K562 (cell line): ENCODE measurements around the gene TALDO1. TPM values are rescaled to one million over a fixed set of nuclear protein-coding genes. Genes with fewer than 3 reads are reported as not detected.

ENCODE experiments used
- BDP1 ChIP-seq: IDR thresholded peaks from 3 replicates; pipeline ENCODE4 v1.6.1; 2011; ENCODE audit not compliant: insufficient read length, insufficient read depth
- BRF1 ChIP-seq: IDR thresholded peaks from 3 replicates; pipeline ENCODE4 v1.6.1; 2011; ENCODE audit warnings: borderline replicate concordance, mild to moderate bottlenecking; ENCODE audit not compliant: insufficient read length; ENCODE audit errors: extremely low read depth
- C11orf30 ChIP-seq: fragments of 450-650 bp; IDR thresholded peaks from 2 replicates; pipeline ENCODE4 v1.6.1; 2016; ENCODE audit warnings: low read depth, mild to moderate bottlenecking
- CHCHD3 ChIP-seq: fragments of 250-450 bp; sonication (Bioruptor Pico); IDR thresholded peaks from 2 replicates; pipeline ENCODE4 v2.1.2; 2022; ENCODE audit warnings: mild to moderate bottlenecking
- HNRNPLL ChIP-seq: fragments of 200-400 bp; formaldehyde crosslinking; IDR thresholded peaks from 2 replicates; pipeline ENCODE4 v1.6.1; 2017; ENCODE audit warnings: low read length, low read depth, mild to moderate bottlenecking; ENCODE audit not compliant: poor library complexity, severe bottlenecking
- ILK ChIP-seq: fragments of 450-650 bp; IDR thresholded peaks from 2 replicates; pipeline ENCODE4 v1.6.1; 2016; ENCODE audit warnings: missing genetic modification characterization, low read depth, mild to moderate bottlenecking, missing compliant biosample characterization, moderate library complexity, borderline replicate concordance
- MAFK ChIP-seq: IDR thresholded peaks from 2 replicates; pipeline ENCODE4 v1.6.1; 2011; ENCODE audit warnings: low read length, improper control_type of control experiment
- MEF2D ChIP-seq: conservative IDR thresholded peaks from 2 replicates; pipeline ENCODE4 v1.6.1; 2016; ENCODE audit warnings: low read depth, missing genetic modification characterization, missing compliant biosample characterization
- MXI1 ChIP-seq: IDR thresholded peaks from 2 replicates; pipeline ENCODE4 v1.6.1; 2011; ENCODE audit warnings: low read depth, mild to moderate bottlenecking, improper control_type of control experiment, low read length
- NCOA6 ChIP-seq: fragments of 450-650 bp; IDR thresholded peaks from 2 replicates; pipeline ENCODE4 v1.6.1; 2017; ENCODE audit warnings: mild to moderate bottlenecking
- OTX1 ChIP-seq: fragments of 450-650 bp; formaldehyde crosslinking; IDR thresholded peaks from 2 replicates; pipeline ENCODE4 v1.4.0; 2022; ENCODE audit warnings: mild to moderate bottlenecking
- PPARD ChIP-seq: fragments of 250-450 bp; sonication (Bioruptor Pico); IDR thresholded peaks from 2 replicates; pipeline ENCODE4 v1.8.0; 2022; ENCODE audit warnings: inconsistent platforms, mild to moderate bottlenecking, moderate library complexity
- RFX7 ChIP-seq: fragments of 250-450 bp; sonication (Bioruptor Pico); IDR thresholded peaks from 2 replicates; pipeline ENCODE4 v1.5.1; 2021; ENCODE audit warnings: mild to moderate bottlenecking
- TCF7 ChIP-seq: sonication (generic); IDR thresholded peaks from 2 replicates; pipeline ENCODE4 v1.6.1; 2016; ENCODE audit warnings: antibody characterized with exemption, borderline replicate concordance
- ZNF408 ChIP-seq: fragments of 250-450 bp; sonication (Bioruptor Pico); IDR thresholded peaks from 2 replicates; pipeline ENCODE4 v1.4.0; 2020; ENCODE audit warnings: low read depth, mild to moderate bottlenecking, moderate library complexity
- ZNF830 ChIP-seq: fragments of 250-450 bp; sonication (Bioruptor Pico); IDR thresholded peaks from 2 replicates; pipeline ENCODE4 v1.5.0; 2021; ENCODE audit warnings: mild to moderate bottlenecking
- polyA plus RNA-seq, 8 experiments: library from polyadenylated mRNA; depleted of rRNA in 4 of 8; stranded (reverse) in 5 of 8; unstranded in 3 of 8; fragments of >200 nt; fragmentation: Nextera tagmentation in 2 of 8; fragmentation: Illumina TruSeq in 1 of 8; extraction: Ambion mirVana in 2 of 8; extraction: Trizol in 1 of 8; gene quantifications; 2 replicates each; pipeline versions ENCODE4 v1.2.1 to v1.2.3, GENCODE V29; 2011 to 2014; ENCODE audit warnings: inconsistent platforms in 1 of 8, missing spikeins in 1 of 8
- total RNA-seq, 7 experiments: library from RNA; depleted of rRNA in 6 of 7; stranded (reverse); fragments of >200 nt in 6 of 7; fragmentation: Illumina TruSeq in 2 of 7; extraction: Trizol in 2 of 7; gene quantifications; 2 replicates each; pipeline versions ENCODE4 v1.2.1 to v1.2.3, GENCODE V29; 2011 to 2021; ENCODE audit warnings: low replicate concordance in 1 of 7
- TF ChIP-seq, protein P1 (sequence below): fragments of 450-650 bp; IDR thresholded peaks from one replicate; pipeline ENCODE4 v1.6.1; 2018; ENCODE audit warnings: mild to moderate bottlenecking, moderate library complexity; ENCODE audit not compliant: partially characterized antibody
- TF ChIP-seq, protein P2 (sequence below): fragments of 450-650 bp; IDR thresholded peaks from 2 replicates; pipeline ENCODE4 v1.6.1; 2017; ENCODE audit warnings: antibody characterized with exemption, mild to moderate bottlenecking
- TF ChIP-seq, protein P3 (sequence below): fragments of 250-450 bp; sonication (Bioruptor Pico); IDR thresholded peaks from 2 replicates; pipeline ENCODE4 v1.5.0; 2020; ENCODE audit warnings: mild to moderate bottlenecking, borderline replicate concordance
- TF ChIP-seq, protein P4 (sequence below): fragments of 450-650 bp; conservative IDR thresholded peaks from 2 replicates; pipeline ENCODE4 v1.6.1; 2016; ENCODE audit warnings: missing genetic modification characterization, low read depth, mild to moderate bottlenecking, missing compliant biosample characterization, moderate library complexity

TALDO1 gene
- total and polyA plus RNA-seq, 9 of the 15 experiments (the other 6 are each of a cell fraction or from before 2014, with no cell fraction given) = 260 to 541 (median 441) TPM

DNA sequence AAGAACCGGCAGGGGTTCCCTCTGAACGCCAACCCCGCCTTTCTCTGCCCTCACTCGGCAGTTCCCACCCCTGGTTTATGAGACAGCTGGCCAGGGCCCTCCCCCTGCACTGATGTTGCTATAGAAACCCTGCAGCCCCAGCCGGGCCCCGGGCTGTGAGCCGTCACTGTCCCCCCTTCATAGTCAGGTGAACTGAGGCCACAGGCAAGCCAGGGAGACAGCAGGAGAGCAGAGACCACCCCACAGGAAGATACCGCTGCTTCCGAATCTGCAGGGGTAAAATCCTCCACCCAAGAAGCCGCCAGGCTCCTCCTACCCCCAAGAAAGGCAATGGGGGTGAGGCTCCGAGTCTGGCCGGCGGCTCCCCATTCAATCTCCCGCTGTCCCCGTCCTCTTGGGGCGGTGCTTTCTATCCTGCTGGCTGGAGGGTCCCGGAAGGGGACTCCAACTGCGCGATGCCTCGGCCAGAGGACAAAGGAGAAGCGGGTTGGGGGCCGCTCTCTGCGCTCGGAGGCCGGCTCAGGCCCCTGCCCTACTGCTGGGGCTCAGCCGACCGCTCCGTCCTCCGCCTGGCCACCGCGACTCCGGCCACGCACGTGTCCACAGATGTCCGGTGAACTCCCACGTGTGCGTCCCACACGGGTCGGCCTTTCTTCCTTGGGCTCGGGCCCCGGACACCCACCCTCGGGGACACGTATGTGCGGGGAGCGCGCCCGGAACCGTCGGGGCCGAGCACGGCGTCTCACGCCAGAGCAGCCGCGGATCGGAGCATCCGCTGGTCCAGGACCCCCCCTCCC is 50.2 kb downstream of the TALDO1 start (continued):
- TF ChIP-seq, protein P1, sequence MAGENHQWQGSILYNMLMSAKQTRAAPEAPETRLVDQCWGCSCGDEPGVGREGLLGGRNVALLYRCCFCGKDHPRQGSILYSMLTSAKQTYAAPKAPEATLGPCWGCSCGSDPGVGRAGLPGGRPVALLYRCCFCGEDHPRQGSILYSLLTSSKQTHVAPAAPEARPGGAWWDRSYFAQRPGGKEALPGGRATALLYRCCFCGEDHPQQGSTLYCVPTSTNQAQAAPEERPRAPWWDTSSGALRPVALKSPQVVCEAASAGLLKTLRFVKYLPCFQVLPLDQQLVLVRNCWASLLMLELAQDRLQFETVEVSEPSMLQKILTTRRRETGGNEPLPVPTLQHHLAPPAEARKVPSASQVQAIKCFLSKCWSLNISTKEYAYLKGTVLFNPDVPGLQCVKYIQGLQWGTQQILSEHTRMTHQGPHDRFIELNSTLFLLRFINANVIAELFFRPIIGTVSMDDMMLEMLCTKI = no peak
- TF ChIP-seq MXI1 (peak; percentile 64; the same call in 1 of the 2 replicates), RFX7 (CRISPR knock-in tag) (no peak), ZNF408 (CRISPR knock-in tag) (no peak), C11orf30 (no peak), PPARD (no peak), HNRNPLL (no peak), CHCHD3 (CRISPR knock-in tag) (no peak), ILK (tag) (no peak), MAFK (no peak), MEF2D (tag) (no peak), OTX1 (CRISPR knock-in tag) (no peak), ZNF830 (CRISPR knock-in tag) (no peak), TCF7 (no peak), NCOA6 (no peak), BRF1 (no peak), BDP1 (no peak)
- TF ChIP-seq, protein P2, sequence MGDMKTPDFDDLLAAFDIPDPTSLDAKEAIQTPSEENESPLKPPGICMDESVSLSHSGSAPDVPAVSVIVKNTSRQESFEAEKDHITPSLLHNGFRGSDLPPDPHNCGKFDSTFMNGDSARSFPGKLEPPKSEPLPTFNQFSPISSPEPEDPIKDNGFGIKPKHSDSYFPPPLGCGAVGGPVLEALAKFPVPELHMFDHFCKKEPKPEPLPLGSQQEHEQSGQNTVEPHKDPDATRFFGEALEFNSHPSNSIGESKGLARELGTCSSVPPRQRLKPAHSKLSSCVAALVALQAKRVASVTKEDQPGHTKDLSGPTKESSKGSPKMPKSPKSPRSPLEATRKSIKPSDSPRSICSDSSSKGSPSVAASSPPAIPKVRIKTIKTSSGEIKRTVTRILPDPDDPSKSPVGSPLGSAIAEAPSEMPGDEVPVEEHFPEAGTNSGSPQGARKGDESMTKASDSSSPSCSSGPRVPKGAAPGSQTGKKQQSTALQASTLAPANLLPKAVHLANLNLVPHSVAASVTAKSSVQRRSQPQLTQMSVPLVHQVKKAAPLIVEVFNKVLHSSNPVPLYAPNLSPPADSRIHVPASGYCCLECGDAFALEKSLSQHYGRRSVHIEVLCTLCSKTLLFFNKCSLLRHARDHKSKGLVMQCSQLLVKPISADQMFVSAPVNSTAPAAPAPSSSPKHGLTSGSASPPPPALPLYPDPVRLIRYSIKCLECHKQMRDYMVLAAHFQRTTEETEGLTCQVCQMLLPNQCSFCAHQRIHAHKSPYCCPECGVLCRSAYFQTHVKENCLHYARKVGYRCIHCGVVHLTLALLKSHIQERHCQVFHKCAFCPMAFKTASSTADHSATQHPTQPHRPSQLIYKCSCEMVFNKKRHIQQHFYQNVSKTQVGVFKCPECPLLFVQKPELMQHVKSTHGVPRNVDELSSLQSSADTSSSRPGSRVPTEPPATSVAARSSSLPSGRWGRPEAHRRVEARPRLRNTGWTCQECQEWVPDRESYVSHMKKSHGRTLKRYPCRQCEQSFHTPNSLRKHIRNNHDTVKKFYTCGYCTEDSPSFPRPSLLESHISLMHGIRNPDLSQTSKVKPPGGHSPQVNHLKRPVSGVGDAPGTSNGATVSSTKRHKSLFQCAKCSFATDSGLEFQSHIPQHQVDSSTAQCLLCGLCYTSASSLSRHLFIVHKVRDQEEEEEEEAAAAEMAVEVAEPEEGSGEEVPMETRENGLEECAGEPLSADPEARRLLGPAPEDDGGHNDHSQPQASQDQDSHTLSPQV = no peak
- TF ChIP-seq, protein P3, sequence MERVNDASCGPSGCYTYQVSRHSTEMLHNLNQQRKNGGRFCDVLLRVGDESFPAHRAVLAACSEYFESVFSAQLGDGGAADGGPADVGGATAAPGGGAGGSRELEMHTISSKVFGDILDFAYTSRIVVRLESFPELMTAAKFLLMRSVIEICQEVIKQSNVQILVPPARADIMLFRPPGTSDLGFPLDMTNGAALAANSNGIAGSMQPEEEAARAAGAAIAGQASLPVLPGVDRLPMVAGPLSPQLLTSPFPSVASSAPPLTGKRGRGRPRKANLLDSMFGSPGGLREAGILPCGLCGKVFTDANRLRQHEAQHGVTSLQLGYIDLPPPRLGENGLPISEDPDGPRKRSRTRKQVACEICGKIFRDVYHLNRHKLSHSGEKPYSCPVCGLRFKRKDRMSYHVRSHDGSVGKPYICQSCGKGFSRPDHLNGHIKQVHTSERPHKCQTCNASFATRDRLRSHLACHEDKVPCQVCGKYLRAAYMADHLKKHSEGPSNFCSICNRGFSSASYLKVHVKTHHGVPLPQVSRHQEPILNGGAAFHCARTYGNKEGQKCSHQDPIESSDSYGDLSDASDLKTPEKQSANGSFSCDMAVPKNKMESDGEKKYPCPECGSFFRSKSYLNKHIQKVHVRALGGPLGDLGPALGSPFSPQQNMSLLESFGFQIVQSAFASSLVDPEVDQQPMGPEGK (CRISPR knock-in tag) = no peak
- TF ChIP-seq, protein P4, sequence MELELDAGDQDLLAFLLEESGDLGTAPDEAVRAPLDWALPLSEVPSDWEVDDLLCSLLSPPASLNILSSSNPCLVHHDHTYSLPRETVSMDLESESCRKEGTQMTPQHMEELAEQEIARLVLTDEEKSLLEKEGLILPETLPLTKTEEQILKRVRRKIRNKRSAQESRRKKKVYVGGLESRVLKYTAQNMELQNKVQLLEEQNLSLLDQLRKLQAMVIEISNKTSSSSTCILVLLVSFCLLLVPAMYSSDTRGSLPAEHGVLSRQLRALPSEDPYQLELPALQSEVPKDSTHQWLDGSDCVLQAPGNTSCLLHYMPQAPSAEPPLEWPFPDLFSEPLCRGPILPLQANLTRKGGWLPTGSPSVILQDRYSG = no peak
